GM21723 (cell line): ENCODE results near the gene IL6.
"Not testable (repeated sequence)": the region's sequence is repeated elsewhere in the genome, so short reads cannot be mapped to it uniquely, and the experiment has no call there.

ENCODE experiments used
- ATAC-seq: cut with Tn5 transposase; IDR thresholded peaks from one replicate; pipeline ENCODE4 v1.9.1; 2021; ENCODE audit warnings: mild to moderate bottlenecking, moderate library complexity; ENCODE audit not compliant: unreplicated experiment

Gene IL6

DNA sequence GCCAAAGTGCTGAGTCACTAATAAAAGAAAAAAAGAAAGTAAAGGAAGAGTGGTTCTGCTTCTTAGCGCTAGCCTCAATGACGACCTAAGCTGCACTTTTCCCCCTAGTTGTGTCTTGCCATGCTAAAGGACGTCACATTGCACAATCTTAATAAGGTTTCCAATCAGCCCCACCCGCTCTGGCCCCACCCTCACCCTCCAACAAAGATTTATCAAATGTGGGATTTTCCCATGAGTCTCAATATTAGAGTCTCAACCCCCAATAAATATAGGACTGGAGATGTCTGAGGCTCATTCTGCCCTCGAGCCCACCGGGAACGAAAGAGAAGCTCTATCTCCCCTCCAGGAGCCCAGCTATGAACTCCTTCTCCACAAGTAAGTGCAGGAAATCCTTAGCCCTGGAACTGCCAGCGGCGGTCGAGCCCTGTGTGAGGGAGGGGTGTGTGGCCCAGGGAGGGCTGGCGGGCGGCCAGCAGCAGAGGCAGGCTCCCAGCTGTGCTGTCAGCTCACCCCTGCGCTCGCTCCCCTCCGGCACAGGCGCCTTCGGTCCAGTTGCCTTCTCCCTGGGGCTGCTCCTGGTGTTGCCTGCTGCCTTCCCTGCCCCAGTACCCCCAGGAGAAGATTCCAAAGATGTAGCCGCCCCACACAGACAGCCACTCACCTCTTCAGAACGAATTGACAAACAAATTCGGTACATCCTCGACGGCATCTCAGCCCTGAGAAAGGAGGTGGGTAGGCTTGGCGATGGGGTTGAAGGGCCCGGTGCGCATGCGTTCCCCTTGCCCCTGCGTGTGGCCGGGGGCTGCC is at the start of gene IL6:
Gene IL6 (plus strand): TSS at position 294 of the 807 bp plus-strand sequence. CDS start 63 bp downstream, at position 357.
- no peak for ATAC-seq

DNA sequence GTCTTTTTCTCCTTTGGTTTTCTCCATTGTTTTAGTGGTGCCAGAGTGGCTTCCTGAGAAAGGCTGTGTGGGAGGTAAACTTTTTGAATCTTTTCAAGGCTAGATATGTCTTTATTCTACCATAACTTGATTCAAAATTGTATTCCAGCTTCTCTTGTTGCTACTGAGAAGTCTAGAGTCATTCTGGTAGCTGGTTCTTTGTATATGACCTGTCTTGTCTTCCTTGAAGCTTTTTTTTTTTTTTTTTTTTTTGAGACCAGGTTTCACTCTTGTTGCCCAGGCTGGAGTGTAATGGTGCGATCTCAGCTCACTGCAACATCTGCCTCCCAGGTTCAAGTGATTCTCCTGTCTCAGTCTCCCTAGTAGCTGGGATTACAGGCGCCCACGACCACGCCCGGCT is 49.7 kb upstream of the IL6 start:
- not testable (repeated sequence) for ATAC-seq

DNA sequence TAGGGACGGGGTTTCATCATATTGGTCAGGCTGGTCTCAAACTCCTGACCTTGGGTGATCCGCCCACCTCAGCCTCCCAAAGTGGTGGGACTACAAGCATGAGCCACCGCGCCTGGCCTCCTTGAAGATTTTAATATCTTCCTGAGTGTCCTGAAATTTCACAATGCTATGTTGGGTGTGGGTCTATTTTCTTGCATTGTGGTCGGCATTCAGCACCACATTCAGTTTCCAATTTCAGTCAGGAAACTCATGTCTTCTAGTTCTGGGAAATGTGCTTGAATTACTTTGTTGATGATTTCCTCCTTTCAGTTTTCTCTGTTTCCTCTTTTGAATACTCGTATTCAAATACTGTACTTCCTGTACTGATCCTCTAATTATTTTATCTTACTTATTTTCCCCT is 49.3 kb upstream of the IL6 start:
- ATAC-seq, result no peak

DNA sequence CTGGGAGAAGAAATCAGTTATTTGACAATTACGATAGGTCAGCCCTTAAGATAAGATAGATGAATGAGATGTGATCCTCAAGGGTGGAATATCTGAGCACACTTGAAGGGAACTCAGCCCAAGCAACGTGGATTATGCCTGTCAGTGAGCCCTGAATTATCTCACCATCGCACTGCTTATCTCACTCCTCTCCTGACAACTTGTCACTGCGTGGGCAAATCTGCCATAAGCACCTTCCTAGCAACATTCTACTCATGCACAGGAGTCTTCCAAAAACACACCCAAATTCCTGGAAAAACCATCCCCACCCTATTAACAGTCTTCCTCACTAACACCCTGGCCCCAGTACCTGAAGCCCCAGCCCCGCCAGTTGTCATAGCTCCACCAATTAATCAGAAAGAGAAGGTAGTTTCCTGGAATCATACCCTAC is 46.5 kb upstream of the IL6 start:
- no peak for ATAC-seq

- no peak for ATAC-seq
Measured at GRCh38 chr7:22681312-22681711, 45.7 kb upstream of the IL6 start.

DNA sequence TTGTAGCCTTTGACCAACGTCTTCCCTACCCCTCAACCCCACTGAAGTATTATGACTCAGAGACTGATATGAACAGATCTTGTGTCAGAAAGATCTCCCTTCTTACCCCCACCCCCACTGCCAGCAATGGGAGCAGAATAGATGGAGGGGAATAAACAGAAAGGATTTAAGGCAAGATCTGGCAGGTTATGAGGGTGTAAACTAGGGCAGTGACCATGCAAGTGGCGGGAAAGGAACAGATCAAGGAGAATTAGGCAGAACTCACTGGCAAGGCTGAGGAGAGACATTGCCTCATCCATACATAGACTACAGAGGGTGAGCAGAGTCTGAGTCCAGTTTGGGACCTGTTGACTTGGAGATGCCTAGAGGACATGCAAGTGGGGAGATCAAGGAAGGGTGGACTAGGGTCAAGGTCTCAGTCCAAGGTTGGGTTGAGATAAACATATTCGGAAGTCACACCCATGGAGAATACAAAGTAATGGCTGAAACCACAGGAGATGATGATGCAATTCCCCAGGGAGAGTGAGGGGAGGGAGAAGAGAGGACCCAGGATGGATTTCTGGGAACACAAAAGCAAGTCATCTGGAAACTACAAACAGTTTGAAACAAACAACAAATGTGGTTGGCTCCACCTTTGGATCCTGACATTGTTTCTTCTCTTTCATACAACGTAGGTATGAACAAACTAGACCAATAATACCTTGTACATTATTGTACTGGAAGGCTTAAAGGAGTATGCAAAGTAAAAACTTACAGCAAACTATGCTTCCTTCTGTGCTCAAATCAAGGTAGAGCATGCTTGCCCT is 44.9 kb upstream of the IL6 start:
- no peak for ATAC-seq

GRCh38 chr7:22683379-22683778 is 43.6 kb upstream of the IL6 start:
- ATAC-seq, result no peak

- ATAC-seq, result no peak
Measured at GRCh38 chr7:22686620-22687019, 40.4 kb upstream of the IL6 start.

DNA sequence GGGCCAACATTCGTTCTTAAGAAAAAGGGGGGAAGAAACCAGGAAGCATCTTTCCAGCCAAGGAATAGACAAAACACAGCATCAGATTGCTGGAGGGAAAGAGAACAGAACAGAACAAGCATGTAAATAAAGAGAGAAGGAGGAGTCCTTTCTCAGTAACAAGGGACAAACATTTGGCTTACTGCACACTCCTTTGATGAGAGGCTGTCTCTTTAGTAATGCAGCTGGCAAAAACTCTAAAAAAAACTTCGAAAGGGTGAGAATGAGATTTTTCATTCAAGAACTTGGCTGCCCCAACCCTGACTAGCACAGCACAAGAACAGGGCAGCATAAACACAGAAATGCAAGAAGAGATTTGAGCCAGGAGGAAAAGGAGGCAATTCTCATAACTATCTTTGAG is 38.9 kb upstream of the IL6 start:
- no peak for ATAC-seq

DNA sequence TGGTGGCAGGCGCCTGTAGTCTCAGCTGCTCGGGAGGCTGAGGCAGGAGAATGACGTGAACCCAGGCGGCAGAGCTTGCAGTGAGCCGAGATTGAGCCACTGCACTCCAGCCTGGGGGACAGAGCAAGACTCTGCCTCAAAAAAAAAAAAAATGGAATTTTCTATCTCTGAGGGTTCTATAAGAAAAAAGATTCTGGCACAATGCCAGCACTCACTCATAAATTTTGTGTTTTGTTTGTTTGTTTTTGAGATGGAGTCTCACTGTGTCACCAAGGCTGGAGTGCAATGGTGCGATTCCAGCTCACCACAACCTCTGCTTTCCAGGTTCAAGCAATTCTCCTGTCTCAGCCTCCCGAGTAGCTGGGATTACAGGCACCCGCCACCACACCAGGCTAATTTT is 38.1 kb upstream of the IL6 start:
- ATAC-seq, result not testable (repeated sequence)

DNA sequence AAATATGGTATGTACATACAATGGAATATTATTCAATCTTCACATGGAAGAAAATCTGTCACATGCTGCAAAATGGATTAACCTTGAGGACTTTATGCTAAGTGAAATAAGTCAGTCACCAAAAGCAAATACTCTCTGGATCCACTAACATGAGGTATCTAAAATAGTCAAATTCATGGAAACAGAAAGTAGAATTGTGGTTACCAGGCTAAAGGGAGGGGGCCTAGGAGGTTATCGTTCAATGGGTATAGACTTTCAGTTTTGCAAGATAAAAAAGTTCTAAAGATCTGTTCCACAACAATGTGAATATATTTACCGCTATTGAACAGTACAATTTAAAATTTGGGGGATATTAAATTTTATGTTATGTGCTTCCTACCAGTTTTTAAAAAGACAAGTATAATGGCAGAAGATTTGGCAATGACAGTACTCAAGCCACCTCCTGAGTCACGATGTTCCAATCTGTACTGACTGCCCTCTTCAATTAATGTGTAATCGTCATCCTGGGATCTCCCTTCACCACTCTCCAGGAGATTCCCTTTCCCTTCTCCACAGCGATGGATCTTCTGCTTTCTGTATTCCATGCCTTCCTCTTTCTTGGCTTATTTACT is 32.3 kb upstream of the IL6 start:
- no peak for ATAC-seq

GRCh38 chr7:22695476-22696132 is 31.4 kb upstream of the IL6 start:
- no peak for ATAC-seq

GRCh38 chr7:22696541-22697228 is 30.3 kb upstream of the IL6 start:
- peak; percentile 36 for ATAC-seq

GRCh38 chr7:22697322-22697859 is 29.6 kb upstream of the IL6 start:
- no peak for ATAC-seq

DNA sequence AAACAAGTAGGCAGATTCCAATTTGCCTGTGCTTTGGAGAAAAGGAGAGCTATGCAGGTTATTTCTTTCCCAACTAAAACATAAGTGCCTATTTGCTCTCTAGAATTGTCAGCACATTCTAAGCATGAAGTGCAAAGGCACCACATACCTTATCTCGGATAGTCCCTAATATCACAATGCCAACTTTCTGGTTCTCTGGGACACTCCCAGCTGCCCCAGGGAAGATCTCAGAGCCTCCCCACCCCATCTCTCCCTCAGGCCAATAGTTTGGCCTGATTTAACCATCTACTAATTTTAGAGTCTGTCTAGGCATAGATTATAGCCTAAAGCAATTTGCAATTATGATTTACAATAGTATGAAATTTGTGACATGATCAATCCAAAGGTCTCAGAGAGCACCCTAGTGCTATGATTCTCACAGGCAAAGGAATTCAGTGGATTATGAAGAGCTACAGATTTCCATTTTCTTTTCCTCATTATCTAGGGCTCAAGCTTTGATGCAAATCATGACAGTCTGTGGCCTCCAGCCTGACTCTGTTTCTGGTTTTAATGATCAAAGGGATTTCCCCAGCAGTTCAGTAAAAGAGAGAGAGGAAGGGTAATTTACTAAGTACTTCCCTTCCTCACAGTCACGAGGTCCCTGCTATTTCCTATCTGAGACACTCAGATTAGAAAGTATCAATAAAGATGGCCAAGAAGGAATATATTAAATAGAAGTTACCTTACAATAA is 29.0 kb upstream of the IL6 start:
- peak; percentile 81 for ATAC-seq

GRCh38 chr7:22698767-22699166 is 28.2 kb upstream of the IL6 start:
- ATAC-seq, result no peak

DNA sequence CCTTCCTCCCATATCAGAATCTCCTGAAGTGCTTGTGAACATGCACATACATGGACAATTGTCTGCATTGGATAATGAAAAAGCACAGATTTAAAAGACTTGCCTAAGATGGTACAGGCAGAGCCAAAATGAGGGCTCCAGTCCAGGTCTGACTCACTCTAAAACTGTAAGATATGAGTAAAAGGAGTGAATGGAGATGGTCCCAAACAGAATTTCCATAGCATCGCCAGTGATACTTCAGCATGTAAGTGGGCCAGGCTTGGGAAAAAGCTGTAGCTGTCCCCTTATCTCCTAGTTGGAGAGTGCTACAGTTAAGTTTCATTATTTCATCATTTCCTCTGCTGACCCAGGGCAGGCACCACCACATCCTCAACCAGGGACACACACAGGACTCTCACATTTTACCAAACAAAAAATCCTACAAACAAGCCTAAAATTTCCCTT is 26.4 kb upstream of the IL6 start:
- ATAC-seq, result no peak

GRCh38 chr7:22702516-22702915 is 24.5 kb upstream of the IL6 start:
- ATAC-seq, result no peak

GRCh38 chr7:22703107-22703855 is 23.7 kb upstream of the IL6 start:
- not testable (repeated sequence) for ATAC-seq
